HG03520 (cell line): ENCODE results near the gene RNU5B-1.

Experiments
- ATAC-seq: cut with Tn5 transposase; IDR thresholded peaks from one replicate; pipeline ENCODE4 v1.9.1; 2021; ENCODE audit warnings: mild to moderate bottlenecking, moderate library complexity; ENCODE audit not compliant: unreplicated experiment

RNU5B-1 gene

GRCh38 chr15:65327651-65328393, 23.3 kb downstream of the RNU5B-1 start:
- ATAC-seq: no peak

- no peak for ATAC-seq
Measured at GRCh38 chr15:65328506-65329287, 24.2 kb downstream of the RNU5B-1 start.

GRCh38 chr15:65329288-65329983, 25.0 kb downstream of the RNU5B-1 start:
- no peak for ATAC-seq

GRCh38 chr15:65329984-65330735, 25.7 kb downstream of the RNU5B-1 start:
- no peak for ATAC-seq

GRCh38 chr15:65330934-65331645, 26.6 kb downstream of the RNU5B-1 start:
- no peak for ATAC-seq

GRCh38 chr15:65331811-65332210, 27.3 kb downstream of the RNU5B-1 start:
- no peak for ATAC-seq

GRCh38 chr15:65332391-65333147, 28.1 kb downstream of the RNU5B-1 start:
- ATAC-seq: no peak

- no peak for ATAC-seq
Measured at GRCh38 chr15:65333148-65333820, 28.8 kb downstream of the RNU5B-1 start.

- no peak for ATAC-seq
Measured at GRCh38 chr15:65333856-65334255, 29.4 kb downstream of the RNU5B-1 start.

GRCh38 chr15:65334586-65335231, 30.2 kb downstream of the RNU5B-1 start:
- ATAC-seq: no peak

- ATAC-seq: no peak
Measured at GRCh38 chr15:65335278-65336055, 31.0 kb downstream of the RNU5B-1 start.

- ATAC-seq: no peak
Measured at GRCh38 chr15:65336493-65337435, 32.3 kb downstream of the RNU5B-1 start.

GRCh38 chr15:65337436-65338070, 33.1 kb downstream of the RNU5B-1 start:
- no peak for ATAC-seq

- ATAC-seq: no peak
Measured at GRCh38 chr15:65338366-65338765, 33.9 kb downstream of the RNU5B-1 start.

- ATAC-seq: no peak
Measured at GRCh38 chr15:65338823-65339222, 34.3 kb downstream of the RNU5B-1 start.

GRCh38 chr15:65339416-65339815, 34.9 kb downstream of the RNU5B-1 start:
- no peak for ATAC-seq
